Body of pancreas (tissue), 4 donors: ENCODE results near the gene QRICH2.

Experiments
- CTCF ChIP-seq, 7 experiments: fragments of 450-650 bp in 4 of 7; fragments of 200-600 bp in 3 of 7; sonication (generic) in 3 of 7; IDR thresholded peaks; one replicate each; pipeline ENCODE4 v1.5.1; 2016 to 2019; ENCODE audit warnings: antibody characterized with exemption in 7 of 7
- POLR2A ChIP-seq, 3 donors: fragments of 450-650 bp; IDR thresholded peaks; one replicate each; pipeline ENCODE4 v1.6.1; 2016; ENCODE audit warnings: antibody characterized with exemption in 3 of 3, mild to moderate bottlenecking in 2 of 3

GRCh38 chr17:76252040-76252954 is 55.8 kb downstream of the QRICH2 start:
- TF ChIP-seq CTCF (IDR thresholded peaks at IDR 0.05), result no peak
- peak in 1 of 3 donors; percentile 30 for TF ChIP-seq POLR2A (IDR thresholded peaks at IDR 0.05)
